MM.1S (cell line): ENCODE results near the gene BANK1.

ENCODE experiments used
- CTCF ChIP-seq: fragments of 300-600 bp; sonication (generic); IDR thresholded peaks from 2 replicates; pipeline ENCODE4 v1.5.1; 2016; ENCODE audit warnings: antibody characterized with exemption, low read length, mixed read lengths
- EZH2 ChIP-seq: fragments of 300-600 bp; sonication (generic); optimal IDR thresholded peaks from 2 replicates; pipeline ENCODE3; 2017; ENCODE audit warnings: low read depth, mild to moderate bottlenecking, antibody characterized with exemption, low read length, mixed read lengths
- EZH2phosphoT487 ChIP-seq: fragments of 300-600 bp; sonication (generic); IDR thresholded peaks from 2 replicates; pipeline ENCODE4 v1.6.1; 2018; ENCODE audit warnings: antibody characterized with exemption, low read length

GRCh38 chr4:101888472-101888871 lies 97.9 kb downstream of the BANK1 start:
- TF ChIP-seq CTCF = no peak
- no peak for TF ChIP-seq EZH2
- TF ChIP-seq EZH2phosphoT487 = no peak
